HG03439 (cell line): ENCODE data around the gene EYS.
"Not testable (repeated sequence)": the region's sequence is repeated elsewhere in the genome, so short reads cannot be mapped to it uniquely, and the experiment has no call there.

ENCODE experiments used
- ATAC-seq: cut with Tn5 transposase; IDR thresholded peaks from one replicate; pipeline ENCODE4 v1.9.1; 2021; ENCODE audit warnings: mild to moderate bottlenecking, moderate library complexity; ENCODE audit not compliant: unreplicated experiment

The EYS gene

GRCh38 chr6:65469650-65470049 lies 237.4 kb downstream of the EYS start:
- no peak for ATAC-seq

- no peak for ATAC-seq
Observed at GRCh38 chr6:65468307-65468706, 238.7 kb downstream of the EYS start.

GRCh38 chr6:65461121-65461520 lies 245.9 kb downstream of the EYS start:
- no peak for ATAC-seq

- ATAC-seq: no peak
Observed at GRCh38 chr6:65452333-65452732, 254.7 kb downstream of the EYS start.

- ATAC-seq: no peak
Observed at GRCh38 chr6:65450451-65450850, 256.6 kb downstream of the EYS start.

- no peak for ATAC-seq
Observed at GRCh38 chr6:65449926-65450325, 257.1 kb downstream of the EYS start.

- no peak for ATAC-seq
Observed at GRCh38 chr6:65448866-65449265, 258.2 kb downstream of the EYS start.

- no peak for ATAC-seq
Observed at GRCh38 chr6:65436281-65436680, 270.7 kb downstream of the EYS start.

- no peak for ATAC-seq
Observed at GRCh38 chr6:65416621-65417020, 290.4 kb downstream of the EYS start.

- ATAC-seq: no peak
Observed at GRCh38 chr6:65410309-65410708, 296.7 kb downstream of the EYS start.

GRCh38 chr6:65402564-65402963 lies 304.5 kb downstream of the EYS start:
- ATAC-seq: no peak

- no peak for ATAC-seq
Observed at GRCh38 chr6:65399355-65400084, 307.5 kb downstream of the EYS start.

GRCh38 chr6:65398851-65399250 lies 308.2 kb downstream of the EYS start:
- no peak for ATAC-seq

GRCh38 chr6:65350530-65350929 lies 356.5 kb downstream of the EYS start:
- ATAC-seq: no peak

- ATAC-seq: not testable (repeated sequence)
Observed at GRCh38 chr6:65302655-65303054, 404.4 kb downstream of the EYS start.

GRCh38 chr6:65299236-65299635 lies 407.8 kb downstream of the EYS start:
- no peak for ATAC-seq

GRCh38 chr6:65295812-65296211 lies 411.2 kb downstream of the EYS start:
- ATAC-seq: no peak

- no peak for ATAC-seq
Observed at GRCh38 chr6:65289491-65289890, 417.5 kb downstream of the EYS start.

- ATAC-seq: no peak
Observed at GRCh38 chr6:65285275-65285674, 421.8 kb downstream of the EYS start.

GRCh38 chr6:65280060-65280459 lies 427.0 kb downstream of the EYS start:
- ATAC-seq: no peak

- ATAC-seq: no peak
Observed at GRCh38 chr6:65262241-65262640, 444.8 kb downstream of the EYS start.

GRCh38 chr6:65259982-65260381 lies 447.0 kb downstream of the EYS start:
- ATAC-seq: no peak

GRCh38 chr6:65259059-65259458 lies 448.0 kb downstream of the EYS start:
- no peak for ATAC-seq
